ENCODE measurements around the gene PDSS2.

Gene PDSS2

GRCh38 chr6:107390685-107391435 is 68.5 kb downstream of the PDSS2 start:
- Histone ChIP-seq H3K4me1 (ENCODE audit: control insufficient read depth in 1 of 2, insufficient read depth in 2 of 2, low read length in 2 of 2) (no peaks in the 10 kb centered on the region), H3K14ac (ENCODE audit: low read length) (no peak overlapping the region), H3K4ac (ENCODE audit: low read depth, low read length) (no peak overlapping the region), H3K36me3 (ENCODE audit: control insufficient read depth in 1 of 2, insufficient read depth in 2 of 2, low read length in 2 of 2) (no peaks in the 10 kb centered on the region), H3K79me1 (ENCODE audit: low read length) (no peaks in the 10 kb centered on the region), H3K27me3 (ENCODE audit: insufficient read depth, low read length) (no peaks in the 10 kb centered on the region), H3K27ac (ENCODE audit: low read depth, low read length) (no peak overlapping the region), H2AK5ac (ENCODE audit: low read length) (no peak overlapping the region), H3K18ac (ENCODE audit: low read length) (no peak overlapping the region), H3K9ac (ENCODE audit: low read length) (no peak overlapping the region), H3K23ac (ENCODE audit: low read length) (no peak overlapping the region), H4K91ac (ENCODE audit: low read depth, low read length) (no peak overlapping the region), H3K79me2 (ENCODE audit: control insufficient read depth, insufficient read depth, low read length, poor library complexity) (no peaks in the 10 kb centered on the region), H3K4me2 (ENCODE audit: low read length) (no peak overlapping the region), H4K12ac (ENCODE audit: low read depth, low read length) (no peak overlapping the region), H2BK12ac (ENCODE audit: low read length) (no peak overlapping the region), H2BK120ac (ENCODE audit: insufficient read depth, low read length, poor library complexity) (no peak overlapping the region), H3K4me3 (ENCODE audit: low read depth, low read length) (no peak overlapping the region), H4K8ac (ENCODE audit: low read depth, low read length) (no peak overlapping the region), H2AFZ (ENCODE audit: insufficient read depth, low read length, poor library complexity) (no peak overlapping the region), H2BK5ac (ENCODE audit: low read depth, low read length, poor library complexity) (no peak overlapping the region), H3K9me3 (ENCODE audit: insufficient read depth, low read depth, low read length) (no peaks in the 10 kb centered on the region)
- DNase-seq, result no peak

- H3K4me3 ChIP-seq (ENCODE audit: low read depth, low read length), result no peak overlapping the region
- no peaks in the 10 kb centered on the region for H3K36me3 ChIP-seq (ENCODE audit: control insufficient read depth in 1 of 2, insufficient read depth in 2 of 2, low read length in 2 of 2)
- no CpG with 5 or more reads among the region's 2 CpGs for WGBS (ENCODE audit: extremely low coverage, insufficient coverage, insufficient read length)
- DNase-seq, result no peak
- no peak overlapping the region for H3K4me2 ChIP-seq (ENCODE audit: low read length)
- no peak overlapping the region for H4K12ac ChIP-seq (ENCODE audit: low read depth, low read length)
- no peaks in the 10 kb centered on the region for H3K9me3 ChIP-seq (ENCODE audit: insufficient read depth, low read depth, low read length)
- no peak overlapping the region for H3K18ac ChIP-seq (ENCODE audit: low read length)
- no peak overlapping the region for H4K91ac ChIP-seq (ENCODE audit: low read depth, low read length)
- no peaks in the 10 kb centered on the region for H3K79me1 ChIP-seq (ENCODE audit: low read length)
- no peaks in the 10 kb centered on the region for H3K4me1 ChIP-seq (ENCODE audit: control insufficient read depth in 1 of 2, insufficient read depth in 2 of 2, low read length in 2 of 2)
- H2AK5ac ChIP-seq (ENCODE audit: low read length), result no peak overlapping the region
- H3K4ac ChIP-seq (ENCODE audit: low read depth, low read length), result no peak overlapping the region
- H3K79me2 ChIP-seq (ENCODE audit: control insufficient read depth, insufficient read depth, low read length, poor library complexity), result no peaks in the 10 kb centered on the region
- no peak overlapping the region for H3K23ac ChIP-seq (ENCODE audit: low read length)
- H3K27ac ChIP-seq (ENCODE audit: low read depth, low read length), result no peak overlapping the region
- no peak overlapping the region for H2BK120ac ChIP-seq (ENCODE audit: insufficient read depth, low read length, poor library complexity)
- no peak overlapping the region for H2BK5ac ChIP-seq (ENCODE audit: low read depth, low read length, poor library complexity)
- no peak overlapping the region for H2BK12ac ChIP-seq (ENCODE audit: low read length)
- no peak overlapping the region for H3K9ac ChIP-seq (ENCODE audit: low read length)
- H3K27me3 ChIP-seq (ENCODE audit: insufficient read depth, low read length), result no peaks in the 10 kb centered on the region
- no peak overlapping the region for H3K14ac ChIP-seq (ENCODE audit: low read length)
- no peak overlapping the region for H4K8ac ChIP-seq (ENCODE audit: low read depth, low read length)
- H2AFZ ChIP-seq (ENCODE audit: insufficient read depth, low read length, poor library complexity), result no peak overlapping the region
Observed at GRCh38 chr6:107390056-107390455, 69.3 kb downstream of the PDSS2 start.

DNA sequence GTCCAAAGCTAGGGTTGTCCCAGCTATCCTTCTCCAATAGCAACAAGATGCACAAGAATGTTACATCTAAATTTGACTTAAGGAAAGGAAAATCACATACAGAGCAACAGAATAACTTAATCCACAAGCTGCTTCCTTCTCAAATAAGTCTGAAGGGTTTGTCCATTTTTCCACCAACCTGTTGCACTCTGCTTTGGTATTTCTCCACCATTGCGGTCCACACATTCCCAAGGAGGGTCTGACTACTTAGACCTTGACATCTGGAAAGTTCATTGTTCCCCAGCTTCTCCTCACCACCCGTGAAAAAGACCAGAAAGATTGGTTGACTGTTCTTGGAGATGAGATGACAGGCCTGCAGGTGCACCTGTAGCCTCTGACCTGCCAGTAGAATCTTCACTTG is 72.5 kb downstream of the PDSS2 start:
- Histone ChIP-seq H3K36me3 (ENCODE audit: control insufficient read depth in 1 of 2, insufficient read depth in 2 of 2, low read length in 2 of 2) (no peaks in the 10 kb centered on the region), H2BK12ac (ENCODE audit: low read length) (no peak overlapping the region), H4K12ac (ENCODE audit: low read depth, low read length) (no peak overlapping the region), H2AK5ac (ENCODE audit: low read length) (no peak overlapping the region), H4K91ac (ENCODE audit: low read depth, low read length) (no peak overlapping the region), H3K14ac (ENCODE audit: low read length) (no peak overlapping the region), H3K4ac (ENCODE audit: low read depth, low read length) (no peak overlapping the region), H2BK120ac (ENCODE audit: insufficient read depth, low read length, poor library complexity) (no peak overlapping the region), H3K4me3 (ENCODE audit: low read depth, low read length) (no peak overlapping the region), H3K79me1 (ENCODE audit: low read length) (no peaks in the 10 kb centered on the region), H3K9ac (ENCODE audit: low read length) (no peak overlapping the region), H3K23ac (ENCODE audit: low read length) (no peak overlapping the region), H3K79me2 (ENCODE audit: control insufficient read depth, insufficient read depth, low read length, poor library complexity) (no peaks in the 10 kb centered on the region), H2BK5ac (ENCODE audit: low read depth, low read length, poor library complexity) (no peak overlapping the region), H3K27ac (ENCODE audit: low read depth, low read length) (no peak overlapping the region), H4K8ac (ENCODE audit: low read depth, low read length) (no peak overlapping the region), H3K18ac (ENCODE audit: low read length) (no peak overlapping the region), H3K4me2 (ENCODE audit: low read length) (no peak overlapping the region), H2AFZ (ENCODE audit: insufficient read depth, low read length, poor library complexity) (no peak overlapping the region), H3K27me3 (ENCODE audit: insufficient read depth, low read length) (no peaks in the 10 kb centered on the region), H3K4me1 (ENCODE audit: control insufficient read depth in 1 of 2, insufficient read depth in 2 of 2, low read length in 2 of 2) (no peaks in the 10 kb centered on the region), H3K9me3 (ENCODE audit: insufficient read depth, low read depth, low read length) (no peaks in the 10 kb centered on the region)
- DNase-seq, result no peak
- no CpG with 5 or more reads among the region's 2 CpGs for WGBS (ENCODE audit: extremely low coverage, insufficient coverage, insufficient read length)

DNA sequence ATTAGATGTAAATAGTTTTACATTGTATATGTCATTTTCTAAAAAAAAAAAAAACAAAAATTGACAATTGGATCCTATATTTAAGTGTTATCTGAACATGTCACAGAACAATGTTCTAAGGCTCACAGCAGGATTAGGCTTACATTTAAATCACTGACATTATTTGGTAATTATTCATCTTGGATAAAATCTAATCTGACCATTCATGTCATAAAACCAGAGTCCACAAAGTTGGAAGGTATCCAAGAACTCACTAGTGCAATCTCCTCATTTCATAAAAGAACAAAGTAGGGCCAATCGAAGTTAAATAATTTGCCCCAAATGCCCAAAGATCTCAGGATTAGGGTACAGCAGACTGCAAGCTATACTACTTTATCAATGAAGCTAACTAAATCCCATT is 73.0 kb downstream of the PDSS2 start:
- no peaks in the 10 kb centered on the region for H3K79me1 ChIP-seq (ENCODE audit: low read length)
- H4K8ac ChIP-seq (ENCODE audit: low read depth, low read length), result no peak overlapping the region
- H3K18ac ChIP-seq (ENCODE audit: low read length), result no peak overlapping the region
- H4K12ac ChIP-seq (ENCODE audit: low read depth, low read length), result no peak overlapping the region
- H3K4me1 ChIP-seq (ENCODE audit: control insufficient read depth in 1 of 2, insufficient read depth in 2 of 2, low read length in 2 of 2), result no peaks in the 10 kb centered on the region
- H3K4ac ChIP-seq (ENCODE audit: low read depth, low read length), result no peak overlapping the region
- no peak overlapping the region for H2BK120ac ChIP-seq (ENCODE audit: insufficient read depth, low read length, poor library complexity)
- H3K79me2 ChIP-seq (ENCODE audit: control insufficient read depth, insufficient read depth, low read length, poor library complexity), result no peaks in the 10 kb centered on the region
- no peak overlapping the region for H3K4me2 ChIP-seq (ENCODE audit: low read length)
- DNase-seq, result peak in 1 of 2 donors; percentile 3
- H3K27me3 ChIP-seq (ENCODE audit: insufficient read depth, low read length), result no peaks in the 10 kb centered on the region
- no peak overlapping the region for H3K14ac ChIP-seq (ENCODE audit: low read length)
- no peaks in the 10 kb centered on the region for H3K36me3 ChIP-seq (ENCODE audit: control insufficient read depth in 1 of 2, insufficient read depth in 2 of 2, low read length in 2 of 2)
- H3K9me3 ChIP-seq (ENCODE audit: insufficient read depth, low read depth, low read length), result no peaks in the 10 kb centered on the region
- no peak overlapping the region for H4K91ac ChIP-seq (ENCODE audit: low read depth, low read length)
- no peak overlapping the region for H2AK5ac ChIP-seq (ENCODE audit: low read length)
- no CpG with 5 or more reads among the region's 1 CpG for WGBS (ENCODE audit: extremely low coverage, insufficient coverage, insufficient read length)
- no peak overlapping the region for H3K4me3 ChIP-seq (ENCODE audit: low read depth, low read length)
- no peak overlapping the region for H3K23ac ChIP-seq (ENCODE audit: low read length)
- no peak overlapping the region for H3K9ac ChIP-seq (ENCODE audit: low read length)
- H2BK5ac ChIP-seq (ENCODE audit: low read depth, low read length, poor library complexity), result no peak overlapping the region
- no peak overlapping the region for H2AFZ ChIP-seq (ENCODE audit: insufficient read depth, low read length, poor library complexity)
- no peak overlapping the region for H2BK12ac ChIP-seq (ENCODE audit: low read length)
- no peak overlapping the region for H3K27ac ChIP-seq (ENCODE audit: low read depth, low read length)
